ENCODE data around the gene COLEC12.

- TF ChIP-seq SIX5 (IDR thresholded peaks at IDR 0.05; ENCODE audit: low read depth, low read length, severe bottlenecking) (no peak), CTCF (IDR thresholded peaks at IDR 0.05 in 2 of 3, conservative IDR thresholded peaks at IDR 0.05 in 1 of 3; ENCODE audit: control insufficient read depth in 2 of 3, extremely low read depth in 1 of 3, insufficient read depth in 1 of 3, low read depth in 3 of 3, low read length in 3 of 3) (no peak), NRF1 (conservative IDR thresholded peaks at IDR 0.05; ENCODE audit: low read depth, low read length) (no peak), EP300 (IDR thresholded peaks at IDR 0.05; ENCODE audit: borderline replicate concordance in 1 of 2, control insufficient read depth in 1 of 2, low read depth in 2 of 2, low read length in 2 of 2) (no peak), EZH2 (IDR thresholded peaks at IDR 0.05; ENCODE audit: borderline replicate concordance, control insufficient read depth, low read depth, low read length) (no peak), ZNF274 (IDR thresholded peaks at IDR 0.05; ENCODE audit: insufficient read depth, insufficient read length) (no peak), IRF3 (IDR thresholded peaks at IDR 0.05) (no peak), ZNF592 (IDR thresholded peaks at IDR 0.05) (no peak)
These were observed 79.7 kb downstream of the COLEC12 start for GRCh38 chr18:420661-421246.

Measured in GM12878 (cell line).